ENCODE data around the gene ATP7A.

Gene ATP7A

DNA sequence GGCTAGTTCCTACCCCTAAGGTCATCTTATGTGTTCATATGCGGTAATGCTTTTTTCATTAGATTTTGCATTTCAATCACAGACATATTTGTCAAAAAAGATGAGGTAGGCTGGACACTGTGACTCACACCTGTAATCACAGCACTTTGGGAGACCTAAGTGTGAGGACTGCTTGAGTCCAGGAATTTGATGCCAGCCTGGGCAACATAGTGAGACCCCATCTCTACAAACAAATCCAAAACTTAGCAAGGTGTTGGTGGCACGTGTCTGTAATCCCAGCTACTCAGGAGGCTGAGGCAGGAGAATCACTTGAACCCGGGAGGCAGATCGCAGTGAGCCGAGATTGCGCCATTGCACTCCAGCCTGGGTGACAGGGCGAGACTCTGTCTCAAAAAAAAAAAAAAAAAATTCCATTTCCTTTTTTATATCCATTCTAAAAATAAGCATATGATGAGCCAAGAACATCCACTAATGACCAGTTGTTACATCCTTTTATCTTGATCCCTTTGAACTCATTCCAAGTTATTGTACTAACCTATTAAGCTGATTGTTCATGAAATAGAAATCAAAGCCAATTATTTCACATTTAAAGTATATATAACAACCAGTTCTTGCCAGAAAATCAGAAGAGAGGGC, 35.5 kb downstream of the ATP7A start:
- DNase-seq: no peak

- DNase-seq: no peak
These were observed 36.1 kb downstream of the ATP7A start for GRCh38 chrX:77946571-77946970.

- no peak for DNase-seq
These were observed 39.3 kb downstream of the ATP7A start for GRCh38 chrX:77949840-77950239.

DNA sequence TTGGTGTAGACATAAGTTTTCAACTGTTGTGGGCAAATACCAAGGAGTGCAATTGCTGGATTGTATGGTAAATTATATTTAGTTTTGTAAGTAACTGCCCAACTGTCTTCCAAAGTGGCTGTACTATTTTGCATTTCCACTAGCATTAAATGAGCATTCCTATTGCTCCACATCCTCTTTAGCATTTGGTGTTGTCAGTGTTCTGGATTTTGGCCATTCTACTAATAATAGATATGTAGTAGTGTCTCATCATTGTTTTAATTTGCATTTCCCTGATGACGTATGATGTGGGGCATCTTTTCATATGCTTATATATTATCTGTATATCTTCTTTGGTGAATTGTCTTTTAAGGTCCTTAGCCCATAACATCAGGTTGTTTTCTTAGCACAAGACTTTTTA, 41.7 kb downstream of the ATP7A start:
- no peak for DNase-seq

DNA sequence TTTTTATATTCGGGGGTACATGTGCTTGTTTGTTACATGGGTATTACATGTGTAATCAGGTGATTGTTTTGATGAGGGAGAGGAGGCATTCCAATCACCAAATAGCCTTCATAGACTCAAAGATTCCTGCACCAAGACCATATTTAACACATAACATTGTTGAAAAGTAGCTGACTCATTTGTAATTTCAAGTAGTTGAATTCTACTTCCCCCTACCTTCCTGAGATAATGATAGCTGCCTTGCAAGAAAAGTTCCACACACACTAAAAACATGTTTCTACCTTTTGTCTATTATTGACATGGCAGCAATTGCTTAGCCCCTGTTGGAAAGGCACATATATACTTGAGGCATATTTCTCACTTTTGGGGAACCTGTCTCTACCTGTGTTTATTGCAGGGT, 42.8 kb downstream of the ATP7A start:
- DNase-seq: no peak

GRCh38 chrX:77953708-77954107, 43.2 kb downstream of the ATP7A start:
- DNase-seq: no peak

DNA sequence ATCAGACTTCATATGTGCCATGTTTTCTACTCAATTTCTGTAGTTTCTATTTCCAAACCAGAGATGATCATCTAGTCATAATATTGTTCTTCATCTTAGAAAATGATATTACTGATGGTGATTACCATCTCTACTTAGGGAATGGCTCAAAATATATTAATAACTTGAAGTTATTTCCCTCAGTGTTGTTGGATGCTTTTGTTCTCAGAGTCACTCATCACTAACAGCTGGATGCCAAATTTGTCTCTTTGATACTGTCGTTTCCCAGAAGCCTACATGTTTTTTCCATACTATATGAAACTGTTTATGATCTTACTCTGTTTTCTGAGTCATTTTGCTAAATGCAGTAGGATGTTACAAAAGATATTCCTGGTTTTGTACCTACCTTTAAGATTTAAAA, 50.1 kb downstream of the ATP7A start:
- no peak for DNase-seq

DNA sequence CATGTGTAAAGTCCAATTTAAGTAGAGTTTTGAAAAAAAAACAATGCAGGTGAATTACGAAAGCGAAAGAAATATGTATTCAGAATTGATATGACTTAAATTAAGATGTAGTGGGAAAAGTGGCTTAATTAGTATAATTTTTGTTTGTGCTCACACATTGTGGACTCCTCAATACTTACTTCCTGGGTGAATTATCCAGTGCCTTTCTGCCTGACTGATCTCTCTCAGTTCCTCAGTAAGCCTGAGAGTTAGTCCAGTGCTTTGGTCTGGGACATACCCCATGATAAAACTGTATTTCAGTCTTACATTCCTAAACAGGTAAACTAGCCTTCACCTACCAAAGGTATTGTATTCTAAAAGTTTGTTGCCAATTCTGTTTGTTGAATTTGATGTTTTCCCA, 50.6 kb downstream of the ATP7A start:
- no peak for DNase-seq

DNA sequence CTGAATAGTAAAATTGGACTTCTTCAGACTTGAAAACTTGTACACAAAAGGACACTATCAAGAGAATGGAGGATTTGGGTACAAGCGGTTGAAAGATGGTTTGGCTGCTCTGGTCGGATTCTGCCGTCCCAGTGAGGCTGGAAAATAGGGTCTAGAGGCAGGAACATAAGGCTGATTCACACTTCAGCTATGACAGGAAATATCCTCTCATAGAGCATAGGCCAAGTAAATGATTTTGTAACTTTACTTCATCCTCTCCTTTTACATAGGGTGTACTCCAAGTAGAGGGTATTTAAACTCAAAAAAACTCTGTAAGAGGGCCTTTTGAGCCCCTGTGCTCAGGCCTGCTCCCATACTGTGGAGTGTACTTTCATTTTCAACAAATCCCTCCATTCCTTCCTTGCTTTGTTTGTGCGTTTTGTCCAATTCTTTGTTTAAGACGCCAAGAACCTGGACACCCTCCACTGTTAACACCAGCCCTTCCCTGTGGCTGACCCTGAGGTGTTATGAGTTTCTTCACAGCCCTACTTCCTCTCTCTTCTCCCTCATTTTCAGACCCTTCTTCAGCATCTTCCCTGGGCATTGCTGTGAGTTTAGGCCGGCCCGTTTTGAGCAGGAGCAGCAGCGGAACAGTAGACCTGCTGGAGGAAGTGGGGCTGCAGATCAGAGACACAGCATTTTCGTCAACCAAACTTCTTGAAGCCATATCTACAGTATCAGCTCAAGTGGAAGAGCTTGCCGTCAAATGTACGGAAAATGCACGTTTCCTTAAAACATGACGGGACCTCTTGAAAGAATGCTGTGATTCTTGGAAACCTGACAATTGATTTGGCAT, 51.8 kb downstream of the ATP7A start:
- DNase-seq: peak; percentile 8

GRCh38 chrX:77966361-77966760, 55.9 kb downstream of the ATP7A start:
- no peak for DNase-seq

DNA sequence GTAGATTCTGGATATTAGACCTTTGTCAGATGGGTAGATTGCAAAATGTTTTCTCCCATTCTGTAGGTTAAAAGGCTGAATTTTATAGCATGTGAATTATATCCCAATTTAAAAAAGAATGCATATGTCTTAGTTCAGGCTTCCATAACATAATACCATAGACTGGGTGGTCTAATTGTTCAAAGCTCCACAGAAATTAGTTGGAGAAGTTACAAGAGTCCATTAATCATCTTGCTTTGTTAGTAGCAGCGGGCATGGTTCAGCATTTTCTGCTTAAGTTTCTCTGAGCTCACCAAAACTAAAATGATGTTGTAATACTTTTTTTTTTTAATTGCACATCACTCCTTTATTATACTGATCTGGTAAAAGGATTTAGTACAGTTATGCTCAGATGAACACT, 57.1 kb downstream of the ATP7A start:
- no peak for DNase-seq

DNA sequence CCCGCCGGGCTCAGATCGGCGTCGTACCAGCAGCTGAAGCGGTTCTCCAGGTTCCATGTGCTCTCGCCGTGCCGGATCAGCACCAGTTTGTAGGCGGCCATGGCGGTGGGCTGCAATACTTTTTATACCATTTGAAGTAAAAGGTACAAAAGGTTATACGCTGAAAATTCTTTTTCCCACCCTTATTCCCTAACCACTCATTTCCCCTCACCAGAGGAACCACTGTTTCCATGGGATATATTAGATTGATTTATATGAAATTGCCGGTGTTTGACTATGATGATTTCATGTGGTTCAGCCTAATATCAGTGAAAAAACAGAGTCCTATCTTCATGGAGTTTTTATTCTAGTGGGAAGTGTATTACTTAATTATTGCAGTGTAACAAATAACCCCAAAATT, 59.0 kb downstream of the ATP7A start, which contains the start of gene PGAM4:
Gene PGAM4, minus strand, starts transcription at position 101 of the 400 bp plus-strand sequence. Its CDS starts 0 bp downstream, at position 101.
- DNase-seq: no peak

DNA sequence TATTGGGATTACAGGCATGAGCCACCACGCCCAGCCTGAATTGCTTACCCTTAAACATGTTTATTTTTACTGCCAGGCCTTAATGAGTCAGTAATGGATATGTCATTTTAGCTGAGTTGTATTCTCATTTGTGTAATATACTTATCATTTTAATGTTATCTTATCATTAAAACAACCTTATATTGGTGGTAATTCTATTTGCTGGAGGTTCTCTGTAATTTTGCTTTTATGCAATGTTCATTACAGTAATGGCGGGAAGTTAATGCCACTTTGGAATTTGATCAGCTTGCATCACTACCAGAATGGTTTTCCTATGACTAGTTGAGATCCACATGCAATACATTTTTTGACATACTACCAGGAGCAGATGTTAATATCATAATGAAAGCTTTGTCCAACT, 65.3 kb downstream of the ATP7A start:
- no peak for DNase-seq

DNA sequence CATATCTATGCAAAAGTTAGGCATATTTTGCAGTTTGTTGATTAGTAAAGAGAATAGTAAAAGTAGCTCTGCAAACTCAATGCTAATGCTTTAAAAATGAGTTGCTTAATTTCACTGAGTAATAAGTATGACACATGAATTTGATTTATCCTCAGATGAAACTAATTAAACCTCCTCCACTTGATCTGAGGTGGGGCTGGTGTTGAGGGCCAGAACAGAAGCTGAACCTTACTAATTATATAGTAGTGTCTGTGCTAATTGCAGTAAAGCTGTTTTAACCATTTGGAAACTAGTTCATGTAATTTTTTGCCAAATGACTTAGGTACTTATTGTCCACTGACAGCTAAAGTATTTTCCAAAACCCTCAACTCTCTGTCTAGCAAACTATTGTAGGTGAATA, 66.6 kb downstream of the ATP7A start:
- DNase-seq: no peak

DNA sequence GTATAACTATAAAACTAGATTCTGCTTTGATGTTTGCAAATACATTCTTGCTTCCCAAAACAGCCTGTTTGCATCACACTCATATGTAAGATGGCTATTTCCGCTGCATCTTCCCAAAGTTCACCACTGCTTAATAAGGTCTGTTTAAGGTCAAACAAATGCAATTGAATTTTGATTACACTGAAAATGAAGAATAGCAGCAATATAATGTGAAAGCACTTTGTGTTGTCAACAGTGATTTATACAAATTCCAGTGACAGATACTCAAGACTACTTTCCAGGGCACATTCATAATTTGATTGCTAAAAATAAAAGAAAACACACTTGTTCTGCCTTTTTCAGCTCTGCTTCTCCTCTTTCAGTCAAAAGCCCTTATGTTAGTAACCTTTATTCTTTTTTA, 67.0 kb downstream of the ATP7A start:
- no peak for DNase-seq

DNA sequence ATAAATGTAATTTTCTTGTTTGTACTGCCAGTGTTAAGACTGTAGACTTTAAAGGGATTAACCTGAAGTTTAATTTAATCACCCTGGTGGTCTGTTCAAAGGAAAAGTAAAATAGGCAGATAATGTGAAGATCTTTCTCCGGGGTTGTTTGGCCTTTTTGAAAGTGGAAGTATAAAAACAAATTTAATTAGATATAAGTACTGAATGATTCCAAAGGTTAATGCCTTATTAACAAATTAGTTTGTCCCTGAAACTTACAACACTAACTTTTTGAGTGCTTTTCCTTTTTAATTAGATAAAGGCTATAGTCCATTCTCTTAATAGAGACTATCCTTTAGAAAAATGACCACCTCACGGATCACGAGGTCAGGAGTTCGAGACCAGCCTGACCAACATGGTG, 69.4 kb downstream of the ATP7A start:
- DNase-seq: no peak

DNA sequence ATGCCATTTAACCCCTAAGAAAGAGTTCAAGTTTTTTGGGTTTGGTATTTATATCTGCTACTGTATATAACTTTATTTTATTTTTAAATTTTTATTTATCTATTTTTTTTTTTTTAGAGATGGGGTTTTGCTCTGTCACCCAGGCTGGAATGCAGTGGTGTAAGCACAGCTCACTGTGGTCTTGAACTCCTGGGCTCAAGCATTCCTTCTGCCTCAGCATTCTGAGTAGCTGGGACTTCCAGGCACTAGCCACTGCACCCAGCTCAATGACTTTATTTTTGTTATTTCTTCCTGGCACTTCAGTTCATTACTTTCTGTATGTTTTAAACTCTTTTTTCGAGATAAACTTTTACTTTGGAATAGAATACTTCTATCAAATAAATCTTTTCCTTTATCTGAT, 101.4 kb downstream of the ATP7A start:
- DNase-seq: peak; percentile 6

DNA sequence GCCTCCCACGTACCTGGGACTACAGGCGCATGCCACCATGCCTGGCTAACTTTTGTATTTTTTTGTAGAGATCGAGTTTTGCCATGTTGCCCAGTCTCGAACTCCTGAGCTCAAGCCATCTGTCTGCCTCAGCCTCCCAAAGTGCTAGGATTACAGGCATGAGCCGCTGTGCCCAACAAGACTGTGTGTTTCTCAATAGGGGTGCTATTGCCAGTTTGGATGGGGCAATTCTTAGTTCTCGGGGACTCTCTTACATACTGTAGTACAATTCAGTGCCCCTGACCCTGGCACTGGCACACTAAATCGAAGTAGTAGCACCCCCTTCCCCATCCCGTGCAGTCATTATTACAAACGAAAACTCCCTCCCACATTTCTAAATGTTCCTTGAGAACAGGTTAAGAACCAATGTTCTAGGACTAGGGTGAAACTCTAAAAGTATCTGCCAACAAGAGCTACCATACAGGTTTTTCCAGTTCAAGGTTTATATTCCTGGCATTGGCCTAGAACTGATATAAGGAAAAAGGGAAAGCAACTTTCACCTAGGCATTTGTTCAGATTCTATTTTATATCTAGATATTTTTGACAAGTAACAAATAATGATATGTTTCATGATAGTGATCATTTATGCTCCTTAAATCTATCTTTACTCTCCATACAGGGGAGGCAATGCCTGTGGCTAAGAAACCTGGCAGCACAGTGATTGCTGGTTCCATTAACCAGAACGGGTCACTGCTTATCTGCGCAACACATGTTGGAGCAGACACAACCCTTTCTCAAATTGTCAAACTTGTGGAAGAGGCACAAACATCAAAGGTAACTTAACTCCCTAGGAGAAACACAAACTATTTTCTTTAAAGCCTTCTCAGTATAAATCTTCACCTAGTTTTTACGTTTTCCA, 109.3 kb downstream of the ATP7A start:
- DNase-seq: no peak

GRCh38 chrX:78024349-78025059, 114.0 kb downstream of the ATP7A start:
- DNase-seq: peak; percentile 4

- no peak for DNase-seq
These were observed 117.3 kb downstream of the ATP7A start for GRCh38 chrX:78027798-78028197.

- peak; percentile 11 for DNase-seq
These were observed 119.2 kb downstream of the ATP7A start for GRCh38 chrX:78029663-78030062.

GRCh38 chrX:78035061-78035460, 124.6 kb downstream of the ATP7A start:
- DNase-seq: no peak

DNA sequence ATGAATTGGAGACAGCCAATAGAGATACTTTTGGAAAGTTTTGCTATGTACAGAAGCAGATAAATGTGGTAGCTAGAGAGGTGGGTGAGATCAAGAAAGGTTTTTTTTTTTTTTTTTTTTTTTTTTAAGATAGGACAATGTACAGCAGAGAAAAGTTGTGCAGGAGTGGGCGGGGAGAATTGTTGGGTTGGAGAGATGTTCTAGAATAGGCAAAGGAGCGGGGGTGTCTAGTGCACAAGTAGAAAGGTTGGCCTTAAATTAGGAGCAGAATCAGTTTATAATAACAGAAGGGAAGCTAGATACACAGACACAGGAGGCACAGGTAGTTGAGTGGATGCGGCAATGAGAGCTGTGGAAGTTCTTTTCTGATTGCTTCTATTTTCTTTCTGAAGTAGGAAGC, 127.4 kb downstream of the ATP7A start:
- no peak for DNase-seq
